ENCODE measurements around the gene ARSG.
"Not testable (repeated sequence)": the region's sequence is repeated elsewhere in the genome, so short reads cannot be mapped to it uniquely, and the experiment has no call there.

DNA sequence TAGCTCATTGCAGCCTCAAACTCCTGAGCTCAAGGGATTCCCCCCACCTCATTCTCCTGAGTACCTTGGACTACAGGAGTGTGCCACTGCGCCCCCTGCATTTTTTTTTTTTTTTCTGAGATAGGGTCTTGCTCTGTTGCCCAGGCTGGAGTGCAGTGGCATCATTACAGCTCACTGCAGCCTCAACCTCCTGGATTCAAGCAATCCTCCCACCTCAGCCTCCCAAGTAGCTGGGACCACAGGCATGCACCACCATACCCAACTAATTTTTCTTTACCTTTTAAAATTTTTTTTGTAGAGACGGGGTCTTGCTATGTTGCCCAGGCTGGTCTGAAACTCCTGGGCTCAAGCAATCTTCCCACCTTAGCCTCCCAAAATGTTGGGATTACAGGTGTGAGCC is 84.9 kb downstream of the ARSG start:
- TF ChIP-seq, protein P1, sequence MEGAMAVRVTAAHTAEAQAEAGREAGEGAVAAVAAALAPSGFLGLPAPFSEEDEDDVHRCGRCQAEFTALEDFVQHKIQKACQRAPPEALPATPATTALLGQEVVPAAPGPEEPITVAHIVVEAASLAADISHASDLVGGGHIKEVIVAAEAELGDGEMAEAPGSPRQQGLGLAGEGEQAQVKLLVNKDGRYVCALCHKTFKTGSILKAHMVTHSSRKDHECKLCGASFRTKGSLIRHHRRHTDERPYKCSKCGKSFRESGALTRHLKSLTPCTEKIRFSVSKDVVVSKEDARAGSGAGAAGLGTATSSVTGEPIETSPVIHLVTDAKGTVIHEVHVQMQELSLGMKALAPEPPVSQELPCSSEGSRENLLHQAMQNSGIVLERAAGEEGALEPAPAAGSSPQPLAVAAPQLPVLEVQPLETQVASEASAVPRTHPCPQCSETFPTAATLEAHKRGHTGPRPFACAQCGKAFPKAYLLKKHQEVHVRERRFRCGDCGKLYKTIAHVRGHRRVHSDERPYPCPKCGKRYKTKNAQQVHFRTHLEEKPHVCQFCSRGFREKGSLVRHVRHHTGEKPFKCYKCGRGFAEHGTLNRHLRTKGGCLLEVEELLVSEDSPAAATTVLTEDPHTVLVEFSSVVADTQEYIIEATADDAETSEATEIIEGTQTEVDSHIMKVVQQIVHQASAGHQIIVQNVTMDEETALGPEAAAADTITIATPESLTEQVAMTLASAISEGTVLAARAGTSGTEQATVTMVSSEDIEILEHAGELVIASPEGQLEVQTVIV (CRISPR knock-in tag; IDR thresholded peaks at IDR 0.05; ENCODE audit: borderline replicate concordance): not testable (repeated sequence)
- TF ChIP-seq FOXP4 (CRISPR knock-in tag; IDR thresholded peaks at IDR 0.05; ENCODE audit: borderline replicate concordance); ZNF121 (CRISPR knock-in tag; conservative IDR thresholded peaks at IDR 0.05): not testable (repeated sequence)
